ENCODE measurements around the gene OSBPL7. TPM values are rescaled to one million over a fixed set of nuclear protein-coding genes. Genes with fewer than 3 reads are reported as not detected.
A peak's percentile ranks its signal among the peaks of the same experiment; 100 is the strongest.

The OSBPL7 gene
- total and polyA plus RNA-seq, 4 donors: 0.51 to 2.4 (median 1.4) TPM

DNA sequence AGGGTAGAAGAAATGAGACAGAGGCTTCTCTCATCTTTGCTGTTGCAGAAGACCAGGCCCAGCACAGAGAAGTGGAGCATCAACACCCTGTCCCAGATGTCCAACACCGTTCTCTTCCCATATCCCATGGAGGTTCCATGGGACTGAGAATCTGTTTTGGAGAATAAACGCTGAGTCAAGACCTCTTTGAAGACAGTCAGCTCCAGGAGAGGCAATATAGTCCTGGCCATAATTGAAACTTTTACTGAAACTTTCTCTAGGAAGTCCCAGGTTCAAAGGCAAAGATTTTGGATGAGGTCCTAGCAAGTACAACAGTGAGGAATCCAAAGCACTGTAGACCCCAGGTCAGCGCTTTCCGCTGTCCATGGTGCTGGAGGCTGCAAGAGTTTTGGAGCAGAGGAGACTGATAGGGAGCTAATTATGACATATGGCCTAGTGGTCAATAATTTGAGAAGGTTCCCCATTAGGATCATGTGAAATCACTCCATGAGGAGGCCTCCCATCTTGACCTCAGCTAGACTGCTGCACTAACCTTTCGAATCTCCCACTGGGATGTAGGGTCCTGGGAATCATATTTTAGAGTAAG lies 36.0 kb downstream of the OSBPL7 start:
- H3K9ac ChIP-seq (ENCODE audit: low read depth in 1 of 2, low read length in 2 of 2): no peak overlapping the region
- H3K27ac ChIP-seq (ENCODE audit: low read depth in 1 of 2, low read length in 2 of 2): no peak overlapping the region
- H3K4me3 ChIP-seq (ENCODE audit: low read depth in 1 of 3, low read length in 3 of 3): no peak overlapping the region
- 43% methylated on average over 5 of the region's 5 CpGs for WGBS
- DNase-seq (ENCODE audit: low spot score): no peak
- H3K36me3 ChIP-seq (ENCODE audit: control insufficient read depth in 4 of 4, insufficient read depth in 3 of 4, low read depth in 1 of 4, low read length in 3 of 4): no peaks in the 10 kb centered on the region
- H3K4me1 ChIP-seq (ENCODE audit: control insufficient read depth in 4 of 4, insufficient read depth in 4 of 4, low read length in 3 of 4): peaks cover 0 to 9% (median 4%) of the 10 kb centered on the region in 4 donors
- H3K9me3 ChIP-seq (ENCODE audit: control insufficient read depth in 4 of 4, low read length in 3 of 4): no peaks in the 10 kb centered on the region
- TF ChIP-seq NR2F2 (IDR thresholded peaks at IDR 0.05) (no peak), FOXA2 (IDR thresholded peaks at IDR 0.05) (no peak), YY1 (IDR thresholded peaks at IDR 0.05) (no peak), EGR1 (IDR thresholded peaks at IDR 0.05; ENCODE audit: low read depth in 2 of 2) (no peak)
- TF ChIP-seq, protein P1, sequence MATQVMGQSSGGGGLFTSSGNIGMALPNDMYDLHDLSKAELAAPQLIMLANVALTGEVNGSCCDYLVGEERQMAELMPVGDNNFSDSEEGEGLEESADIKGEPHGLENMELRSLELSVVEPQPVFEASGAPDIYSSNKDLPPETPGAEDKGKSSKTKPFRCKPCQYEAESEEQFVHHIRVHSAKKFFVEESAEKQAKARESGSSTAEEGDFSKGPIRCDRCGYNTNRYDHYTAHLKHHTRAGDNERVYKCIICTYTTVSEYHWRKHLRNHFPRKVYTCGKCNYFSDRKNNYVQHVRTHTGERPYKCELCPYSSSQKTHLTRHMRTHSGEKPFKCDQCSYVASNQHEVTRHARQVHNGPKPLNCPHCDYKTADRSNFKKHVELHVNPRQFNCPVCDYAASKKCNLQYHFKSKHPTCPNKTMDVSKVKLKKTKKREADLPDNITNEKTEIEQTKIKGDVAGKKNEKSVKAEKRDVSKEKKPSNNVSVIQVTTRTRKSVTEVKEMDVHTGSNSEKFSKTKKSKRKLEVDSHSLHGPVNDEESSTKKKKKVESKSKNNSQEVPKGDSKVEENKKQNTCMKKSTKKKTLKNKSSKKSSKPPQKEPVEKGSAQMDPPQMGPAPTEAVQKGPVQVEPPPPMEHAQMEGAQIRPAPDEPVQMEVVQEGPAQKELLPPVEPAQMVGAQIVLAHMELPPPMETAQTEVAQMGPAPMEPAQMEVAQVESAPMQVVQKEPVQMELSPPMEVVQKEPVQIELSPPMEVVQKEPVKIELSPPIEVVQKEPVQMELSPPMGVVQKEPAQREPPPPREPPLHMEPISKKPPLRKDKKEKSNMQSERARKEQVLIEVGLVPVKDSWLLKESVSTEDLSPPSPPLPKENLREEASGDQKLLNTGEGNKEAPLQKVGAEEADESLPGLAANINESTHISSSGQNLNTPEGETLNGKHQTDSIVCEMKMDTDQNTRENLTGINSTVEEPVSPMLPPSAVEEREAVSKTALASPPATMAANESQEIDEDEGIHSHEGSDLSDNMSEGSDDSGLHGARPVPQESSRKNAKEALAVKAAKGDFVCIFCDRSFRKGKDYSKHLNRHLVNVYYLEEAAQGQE (IDR thresholded peaks at IDR 0.05): peak; percentile 98
- TF ChIP-seq, protein P2, sequence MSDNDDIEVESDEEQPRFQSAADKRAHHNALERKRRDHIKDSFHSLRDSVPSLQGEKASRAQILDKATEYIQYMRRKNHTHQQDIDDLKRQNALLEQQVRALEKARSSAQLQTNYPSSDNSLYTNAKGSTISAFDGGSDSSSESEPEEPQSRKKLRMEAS (IDR thresholded peaks at IDR 0.05): no peak
- H3K27me3 ChIP-seq (ENCODE audit: control insufficient read depth in 4 of 4, insufficient read depth in 4 of 4, low read length in 3 of 4): peaks cover 0 to 15% (median 3%) of the 10 kb centered on the region in 4 donors

DNA sequence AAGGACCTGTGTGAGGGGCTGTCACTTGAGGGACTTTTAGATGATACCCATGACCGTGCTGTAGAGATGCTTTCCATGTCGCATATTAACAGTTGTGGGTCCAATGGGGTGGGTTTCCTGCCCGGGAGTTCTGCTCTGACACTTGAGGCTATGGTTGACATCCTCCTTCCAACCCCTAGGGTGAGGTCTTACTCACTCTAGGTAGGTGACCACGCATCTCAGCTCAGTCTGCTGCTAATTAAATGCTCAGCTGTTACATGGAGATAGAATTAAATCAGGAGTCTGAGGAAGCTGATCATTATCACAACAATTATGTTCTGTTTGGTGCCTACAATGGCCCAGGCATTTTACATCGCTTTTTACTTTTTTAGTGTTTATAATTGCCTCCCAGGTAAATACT lies 40.2 kb downstream of the OSBPL7 start:
- no peak for DNase-seq (ENCODE audit: low spot score)
- Histone ChIP-seq H3K27me3 (ENCODE audit: control insufficient read depth in 4 of 4, insufficient read depth in 4 of 4, low read length in 3 of 4) (peaks cover 0 to 7% (median 0%) of the 10 kb centered on the region in 4 donors), H3K36me3 (ENCODE audit: control insufficient read depth in 4 of 4, insufficient read depth in 3 of 4, low read depth in 1 of 4, low read length in 3 of 4) (no peaks in the 10 kb centered on the region), H3K9me3 (ENCODE audit: control insufficient read depth in 4 of 4, low read length in 3 of 4) (no peaks in the 10 kb centered on the region), H3K27ac (ENCODE audit: low read depth in 1 of 2, low read length in 2 of 2) (no peak overlapping the region), H3K4me1 (ENCODE audit: control insufficient read depth in 4 of 4, insufficient read depth in 4 of 4, low read length in 3 of 4) (no peaks in the 10 kb centered on the region), H3K9ac (ENCODE audit: low read depth in 1 of 2, low read length in 2 of 2) (no peak overlapping the region), H3K4me3 (ENCODE audit: low read depth in 1 of 3, low read length in 3 of 3) (no peak overlapping the region)
- WGBS: 64% methylated on average over 5 of the region's 5 CpGs
- no peak for TF ChIP-seq EGR1 (IDR thresholded peaks at IDR 0.05; ENCODE audit: low read depth in 2 of 2)
- TF ChIP-seq FOXA2 (IDR thresholded peaks at IDR 0.05): no peak
- TF ChIP-seq JUND (IDR thresholded peaks at IDR 0.05): no peak
- no peak for TF ChIP-seq HNF4A (conservative IDR thresholded peaks at IDR 0.05)
- no peak for TF ChIP-seq SP1 (IDR thresholded peaks at IDR 0.05)

DNA sequence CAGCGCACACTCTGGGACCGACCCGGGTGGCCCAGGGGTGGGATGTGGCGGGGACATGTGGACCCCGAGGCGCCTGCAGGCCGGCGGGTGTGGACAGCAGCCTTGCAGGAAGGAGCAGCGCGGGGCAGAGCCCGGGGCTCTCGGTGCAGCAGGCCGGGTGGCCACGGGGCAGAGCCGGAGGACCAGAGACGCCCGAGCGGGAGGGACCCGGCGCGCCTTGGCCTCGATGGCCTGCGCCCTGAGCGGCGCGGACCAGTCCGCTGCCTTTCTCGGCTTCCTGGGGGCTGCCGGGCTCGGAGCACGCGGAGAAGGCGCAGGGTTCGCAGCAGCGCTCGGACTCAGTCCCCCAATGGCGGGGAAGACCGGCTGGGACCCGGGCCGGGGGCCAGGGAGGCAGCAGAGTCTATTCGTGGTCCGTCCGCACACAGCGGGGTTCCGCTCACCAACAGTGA lies 43.4 kb downstream of the OSBPL7 start:
- peaks cover 0 to 8% (median 7%) of the 10 kb centered on the region in 4 donors for H3K27me3 ChIP-seq (ENCODE audit: control insufficient read depth in 4 of 4, insufficient read depth in 4 of 4, low read length in 3 of 4)
- WGBS: 31% methylated on average over 45 of the region's 45 CpGs
- TF ChIP-seq RAD21 (IDR thresholded peaks at IDR 0.05) (no peak), HNF4G (IDR thresholded peaks at IDR 0.05) (no peak), SP1 (IDR thresholded peaks at IDR 0.05) (no peak), FOXA2 (IDR thresholded peaks at IDR 0.05) (no peak), GABPA (IDR thresholded peaks at IDR 0.05 in 1 of 2, conservative IDR thresholded peaks at IDR 0.05 in 1 of 2) (no peak), FOXA1 (IDR thresholded peaks at IDR 0.05) (no peak), EGR1 (IDR thresholded peaks at IDR 0.05; ENCODE audit: low read depth in 2 of 2) (no peak), NR2F2 (IDR thresholded peaks at IDR 0.05) (no peak), TAF1 (conservative IDR thresholded peaks at IDR 0.05) (no peak)
- TF ChIP-seq, protein P3, sequence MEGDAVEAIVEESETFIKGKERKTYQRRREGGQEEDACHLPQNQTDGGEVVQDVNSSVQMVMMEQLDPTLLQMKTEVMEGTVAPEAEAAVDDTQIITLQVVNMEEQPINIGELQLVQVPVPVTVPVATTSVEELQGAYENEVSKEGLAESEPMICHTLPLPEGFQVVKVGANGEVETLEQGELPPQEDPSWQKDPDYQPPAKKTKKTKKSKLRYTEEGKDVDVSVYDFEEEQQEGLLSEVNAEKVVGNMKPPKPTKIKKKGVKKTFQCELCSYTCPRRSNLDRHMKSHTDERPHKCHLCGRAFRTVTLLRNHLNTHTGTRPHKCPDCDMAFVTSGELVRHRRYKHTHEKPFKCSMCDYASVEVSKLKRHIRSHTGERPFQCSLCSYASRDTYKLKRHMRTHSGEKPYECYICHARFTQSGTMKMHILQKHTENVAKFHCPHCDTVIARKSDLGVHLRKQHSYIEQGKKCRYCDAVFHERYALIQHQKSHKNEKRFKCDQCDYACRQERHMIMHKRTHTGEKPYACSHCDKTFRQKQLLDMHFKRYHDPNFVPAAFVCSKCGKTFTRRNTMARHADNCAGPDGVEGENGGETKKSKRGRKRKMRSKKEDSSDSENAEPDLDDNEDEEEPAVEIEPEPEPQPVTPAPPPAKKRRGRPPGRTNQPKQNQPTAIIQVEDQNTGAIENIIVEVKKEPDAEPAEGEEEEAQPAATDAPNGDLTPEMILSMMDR (IDR thresholded peaks at IDR 0.05; ENCODE audit: low read depth, low read length, missing input control): no peak
- TF ChIP-seq, protein P4, sequence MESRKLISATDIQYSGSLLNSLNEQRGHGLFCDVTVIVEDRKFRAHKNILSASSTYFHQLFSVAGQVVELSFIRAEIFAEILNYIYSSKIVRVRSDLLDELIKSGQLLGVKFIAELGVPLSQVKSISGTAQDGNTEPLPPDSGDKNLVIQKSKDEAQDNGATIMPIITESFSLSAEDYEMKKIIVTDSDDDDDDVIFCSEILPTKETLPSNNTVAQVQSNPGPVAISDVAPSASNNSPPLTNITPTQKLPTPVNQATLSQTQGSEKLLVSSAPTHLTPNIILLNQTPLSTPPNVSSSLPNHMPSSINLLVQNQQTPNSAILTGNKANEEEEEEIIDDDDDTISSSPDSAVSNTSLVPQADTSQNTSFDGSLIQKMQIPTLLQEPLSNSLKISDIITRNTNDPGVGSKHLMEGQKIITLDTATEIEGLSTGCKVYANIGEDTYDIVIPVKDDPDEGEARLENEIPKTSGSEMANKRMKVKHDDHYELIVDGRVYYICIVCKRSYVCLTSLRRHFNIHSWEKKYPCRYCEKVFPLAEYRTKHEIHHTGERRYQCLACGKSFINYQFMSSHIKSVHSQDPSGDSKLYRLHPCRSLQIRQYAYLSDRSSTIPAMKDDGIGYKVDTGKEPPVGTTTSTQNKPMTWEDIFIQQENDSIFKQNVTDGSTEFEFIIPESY (IDR thresholded peaks at IDR 0.05): no peak
- TF ChIP-seq, protein P5, sequence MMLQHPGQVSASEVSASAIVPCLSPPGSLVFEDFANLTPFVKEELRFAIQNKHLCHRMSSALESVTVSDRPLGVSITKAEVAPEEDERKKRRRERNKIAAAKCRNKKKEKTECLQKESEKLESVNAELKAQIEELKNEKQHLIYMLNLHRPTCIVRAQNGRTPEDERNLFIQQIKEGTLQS (IDR thresholded peaks at IDR 0.05): no peak

More for the DNA sequence above, 43.4 kb downstream of the OSBPL7 start:
- Histone ChIP-seq H3K9ac (ENCODE audit: low read depth in 1 of 2, low read length in 2 of 2) (no peak overlapping the region), H3K36me3 (ENCODE audit: control insufficient read depth in 4 of 4, insufficient read depth in 3 of 4, low read depth in 1 of 4, low read length in 3 of 4) (no peaks in the 10 kb centered on the region), H3K4me1 (ENCODE audit: control insufficient read depth in 4 of 4, insufficient read depth in 4 of 4, low read length in 3 of 4) (no peaks in the 10 kb centered on the region), H3K27ac (ENCODE audit: low read depth in 1 of 2, low read length in 2 of 2) (no peak overlapping the region), H3K4me3 (ENCODE audit: low read depth in 1 of 3, low read length in 3 of 3) (no peak overlapping the region), H3K9me3 (ENCODE audit: control insufficient read depth in 4 of 4, low read length in 3 of 4) (no peaks in the 10 kb centered on the region)
- no peak for DNase-seq (ENCODE audit: low spot score)

Measured in liver (tissue), 9 donors.